Smooth muscle cell (in vitro differentiated cells): Measurements from ENCODE around the gene SLPI. TPM values are rescaled to one million over a fixed set of nuclear protein-coding genes. Genes with fewer than 3 reads are reported as not detected.

ENCODE experiments used
- DNase-seq: peaks from one replicate; lab custom pipeline; 2025; ENCODE audit not compliant: unreplicated experiment; lab: John Stamatoyannopoulos, UW
- H2AFZ ChIP-seq: fragments of 200-600 bp; sonication (generic); 2 replicates; pipeline ENCODE4 v1.6.0; 2016; ENCODE audit warnings: antibody characterized with exemption, low read depth, mild to moderate bottlenecking
- H3F3A ChIP-seq: fragments of 200-600 bp; sonication (generic); 2 replicates; pipeline ENCODE4 v1.6.0; 2017; ENCODE audit warnings: antibody characterized with exemption, low read depth
- H3K27ac ChIP-seq: fragments of 200-600 bp; sonication (generic); 2 replicates; pipeline ENCODE4 v1.5.1; 2016; ENCODE audit warnings: low read depth, mild to moderate bottlenecking
- H3K27me3 ChIP-seq: fragments of 200-600 bp; sonication (generic); 2 replicates; pipeline ENCODE4 v1.6.1; 2016; ENCODE audit warnings: low read depth, mild to moderate bottlenecking
- H3K36me3 ChIP-seq: fragments of 200-600 bp; sonication (generic); 2 replicates; pipeline ENCODE4 v1.5.1; 2016; ENCODE audit warnings: low read depth
- H3K4me1 ChIP-seq: fragments of 200-600 bp; sonication (generic); 2 replicates; pipeline ENCODE4 v1.5.1; 2016; ENCODE audit warnings: low read depth
- H3K4me2 ChIP-seq: fragments of 200-600 bp; sonication (generic); 2 replicates; pipeline ENCODE4 v1.6.0; 2016; ENCODE audit warnings: mild to moderate bottlenecking
- H3K4me3 ChIP-seq: fragments of 200-600 bp; sonication (generic); 2 replicates; pipeline ENCODE4 v1.5.1; 2016; ENCODE audit warnings: mild to moderate bottlenecking
- H3K79me2 ChIP-seq: fragments of 200-600 bp; sonication (generic); 2 replicates; pipeline ENCODE4 v1.6.0; 2016; ENCODE audit warnings: low read depth, mild to moderate bottlenecking
- H3K9ac ChIP-seq: fragments of 200-600 bp; sonication (generic); 2 replicates; pipeline ENCODE4 v1.6.0; 2016; ENCODE audit warnings: low read depth
- H3K9me3 ChIP-seq: fragments of 200-600 bp; sonication (generic); replicated peaks from 2 replicates; pipeline ENCODE4 v1.5.1; 2016; ENCODE audit warnings: low read depth
- H4K20me1 ChIP-seq: fragments of 200-600 bp; sonication (generic); 2 replicates; pipeline ENCODE4 v1.6.0; 2016; ENCODE audit warnings: low read depth
- CTCF ChIP-seq: fragments of 200-600 bp; sonication (generic); IDR thresholded peaks from 2 replicates; pipeline ENCODE4 v1.5.1; 2017; ENCODE audit warnings: borderline replicate concordance, mild to moderate bottlenecking, antibody characterized with exemption; ENCODE audit not compliant: insufficient read depth, poor library complexity, severe bottlenecking
- WGBS: methylation state at CpG from one replicate; pipeline ENCODE4 v1.1.7; 2016; ENCODE audit warnings: low lambda C conversion rate; 5-methylcytosine and 5-hydroxymethylcytosine counted together
- polyA plus RNA-seq: library from polyadenylated mRNA; unstranded; fragments of >200 nt; fragmentation: Nextera tagmentation; extraction: Ambion mirVana; gene quantifications from 2 replicates; pipeline ENCODE4 v1.2.1, GENCODE V29; 2016
- total RNA-seq: library from RNA; depleted of rRNA; stranded (reverse); fragments of >200 nt; gene quantifications from 2 replicates; pipeline ENCODE4 v1.2.3, GENCODE V29; 2014

Gene SLPI
- total and polyA plus RNA-seq, 2 experiments from 2014 or later: 0.63 to 3.1 TPM

GRCh38 chr20:45294003-45294368 lies 39.6 kb upstream of the SLPI start:
- no peak for TF ChIP-seq CTCF
- Histone ChIP-seq H3K9ac (no peak overlapping the region), H3K4me3 (peak overlapping the region; percentile 61), H3K9me3 (no peaks in the 10 kb centered on the region), H4K20me1 (no peaks in the 10 kb centered on the region), H3K4me1 (no peaks in the 10 kb centered on the region), H3K79me2 (no peaks in the 10 kb centered on the region), H3K4me2 (peak overlapping the region; percentile 89), H3K36me3 (no peaks in the 10 kb centered on the region), H2AFZ (no peak overlapping the region), H3K27me3 (no peaks in the 10 kb centered on the region), H3K27ac (no peak overlapping the region), H3F3A (peaks cover 3% of the 10 kb centered on the region)
- WGBS: 76% methylated on average over 5 of the region's 5 CpGs
- no peak for DNase-seq

- H2AFZ ChIP-seq: peak overlapping the region; percentile 86
- no peak overlapping the region for H3K27ac ChIP-seq
- H3K4me3 ChIP-seq: peak overlapping the region; percentile 61
- 6% methylated on average over 79 of the region's 79 CpGs for WGBS
- H3K79me2 ChIP-seq: no peaks in the 10 kb centered on the region
- TF ChIP-seq CTCF: peak; percentile 92
- DNase-seq: peak; percentile 61
- no peak overlapping the region for H3K9ac ChIP-seq
- no peaks in the 10 kb centered on the region for H3K4me1 ChIP-seq
- H3F3A ChIP-seq: peaks cover 3% of the 10 kb centered on the region
- peak overlapping the region; percentile 89 for H3K4me2 ChIP-seq
- H3K36me3 ChIP-seq: no peaks in the 10 kb centered on the region
- no peaks in the 10 kb centered on the region for H3K9me3 ChIP-seq
- no peaks in the 10 kb centered on the region for H4K20me1 ChIP-seq
- no peaks in the 10 kb centered on the region for H3K27me3 ChIP-seq
These were observed 39.0 kb upstream of the SLPI start for GRCh38 chr20:45293041-45294002.

- Histone ChIP-seq H2AFZ (no peak overlapping the region), H3K27ac (no peak overlapping the region)
These were observed 38.0 kb upstream of the SLPI start for GRCh38 chr20:45292343-45292742.

More at GRCh38 chr20:45292343-45292742, 38.0 kb upstream of the SLPI start:
- Histone ChIP-seq H3K27me3 (peaks cover 2% of the 10 kb centered on the region), H3K4me1 (no peaks in the 10 kb centered on the region), H3K79me2 (no peaks in the 10 kb centered on the region), H4K20me1 (no peaks in the 10 kb centered on the region), H3K4me2 (no peak overlapping the region), H3K36me3 (no peaks in the 10 kb centered on the region), H3K9ac (no peak overlapping the region), H3K9me3 (no peaks in the 10 kb centered on the region), H3F3A (peaks cover 3% of the 10 kb centered on the region), H3K4me3 (no peak overlapping the region)
- WGBS: 98% methylated on average over 2 of the region's 2 CpGs
- no peak for DNase-seq
- no peak for TF ChIP-seq CTCF
